HG02763 (cell line): ENCODE results near the gene COQ2.

Experiments used
- ATAC-seq: cut with Tn5 transposase; IDR thresholded peaks from one replicate; pipeline ENCODE4 v1.9.1; 2021; ENCODE audit warnings: mild to moderate bottlenecking, moderate library complexity; ENCODE audit not compliant: unreplicated experiment

Gene COQ2

GRCh38 chr4:83219344-83220331, 65.0 kb downstream of the COQ2 start:
- no peak for ATAC-seq

GRCh38 chr4:83217721-83218522, 66.7 kb downstream of the COQ2 start:
- ATAC-seq: peak; percentile 71

- no peak for ATAC-seq
Measured at GRCh38 chr4:83216959-83217683, 67.5 kb downstream of the COQ2 start.

GRCh38 chr4:83214079-83214478, 70.5 kb downstream of the COQ2 start:
- ATAC-seq: no peak
